ENCODE results near the gene GEMIN2.
"Not testable (repeated sequence)": the region's sequence is repeated elsewhere in the genome, so short reads cannot be mapped to it uniquely, and the experiment has no call there.

GEMIN2 gene

GRCh38 chr14:39179042-39179441 is 64.9 kb downstream of the GEMIN2 start:
- no peak for DNase-seq

DNA sequence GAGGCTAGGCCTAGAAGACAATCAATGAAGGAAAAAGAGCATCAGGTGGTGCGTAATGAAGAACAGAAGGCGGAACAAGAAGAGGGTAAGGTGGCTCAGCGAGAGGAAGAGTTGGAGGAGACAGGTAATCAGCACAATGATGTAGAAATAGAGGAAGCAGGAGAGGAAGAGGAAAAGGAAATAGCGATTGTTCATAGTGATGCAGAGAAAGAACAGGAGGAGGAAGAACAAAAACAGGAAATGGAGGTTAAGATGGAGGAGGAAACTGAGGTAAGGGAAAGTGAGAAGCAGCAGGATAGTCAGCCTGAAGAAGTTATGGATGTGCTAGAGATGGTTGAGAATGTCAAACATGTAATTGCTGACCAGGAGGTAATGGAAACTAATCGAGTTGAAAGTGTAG is 66.4 kb downstream of the GEMIN2 start:
- no peak for DNase-seq

GRCh38 chr14:39181026-39181692 is 67.0 kb downstream of the GEMIN2 start:
- DNase-seq, result no peak

DNA sequence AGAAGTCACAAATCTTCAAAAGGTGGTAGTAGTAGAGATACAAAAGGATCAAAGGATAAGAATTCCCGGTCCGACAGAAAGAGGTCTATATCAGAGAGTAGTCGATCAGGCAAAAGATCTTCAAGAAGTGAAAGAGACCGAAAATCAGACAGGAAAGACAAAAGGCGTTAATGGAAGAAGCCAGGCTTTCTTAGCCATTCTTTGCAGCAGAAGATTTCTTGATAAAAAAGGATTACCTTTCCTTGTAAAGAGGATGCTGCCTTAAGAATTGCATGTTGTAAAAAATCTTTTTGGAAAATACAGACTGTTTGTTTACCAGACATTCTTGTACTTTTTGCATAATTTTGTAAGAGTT is 67.5 kb downstream of the GEMIN2 start:
- DNase-seq, result no peak

GRCh38 chr14:39182770-39183684 is 68.9 kb downstream of the GEMIN2 start:
- DNase-seq, result no peak

GRCh38 chr14:39183685-39184003 is 69.5 kb downstream of the GEMIN2 start:
- DNase-seq, result not testable (repeated sequence)

DNA sequence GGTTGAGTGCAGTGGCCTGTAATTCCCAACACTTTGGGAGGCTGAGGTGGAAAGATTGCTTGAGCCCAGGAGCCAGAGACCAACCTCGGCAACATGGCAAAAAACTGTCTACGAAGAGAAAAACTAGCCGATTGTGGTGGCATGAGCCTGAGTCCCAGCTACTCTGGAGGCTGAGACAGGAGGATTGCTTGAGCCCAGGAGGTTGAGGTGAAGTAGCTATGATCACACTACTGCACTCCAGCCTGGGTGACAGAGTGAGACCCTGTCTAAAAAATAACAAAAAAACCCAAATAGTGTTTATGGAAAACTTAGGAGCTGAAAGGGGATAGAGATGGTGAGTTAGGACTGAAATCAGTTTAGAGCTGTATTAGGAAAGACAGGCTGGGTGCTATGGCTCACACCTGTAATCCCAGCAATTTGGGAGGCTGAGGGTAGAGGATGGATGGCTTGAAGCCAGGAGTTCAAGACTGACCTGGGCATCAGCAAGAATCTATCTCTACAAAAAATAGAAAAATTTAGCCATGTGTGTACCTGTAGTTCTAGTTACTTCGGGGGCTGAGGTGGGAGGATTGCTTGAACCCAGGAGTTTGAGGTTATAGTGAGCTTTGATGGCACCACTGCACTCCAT is 70.6 kb downstream of the GEMIN2 start:
- DNase-seq, result no peak

- DNase-seq, result no peak
These were observed 71.3 kb downstream of the GEMIN2 start for GRCh38 chr14:39185256-39186049.
